ENCODE measurements around the gene CD200R1L.

DNA sequence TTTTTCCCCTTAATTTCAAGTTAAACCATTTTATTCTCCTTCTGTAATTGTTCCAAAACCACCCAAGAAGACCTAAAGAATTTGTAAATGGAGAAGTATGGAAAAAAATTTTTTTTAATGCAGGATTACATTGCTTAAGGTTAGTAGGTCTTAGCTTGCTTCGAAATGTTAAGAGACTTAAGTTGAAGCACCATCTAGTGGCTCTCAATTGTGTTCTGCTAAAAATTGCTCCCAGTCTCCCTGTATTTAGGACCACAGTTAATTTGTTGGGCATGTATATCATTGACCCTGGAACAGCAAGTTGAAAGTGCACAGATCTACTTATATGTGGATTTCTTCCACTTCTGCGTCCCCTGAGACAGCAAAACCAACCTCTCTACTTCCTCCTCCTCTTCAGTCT lies 32.4 kb downstream of the CD200R1L start:
- TF ChIP-seq, protein P1, sequence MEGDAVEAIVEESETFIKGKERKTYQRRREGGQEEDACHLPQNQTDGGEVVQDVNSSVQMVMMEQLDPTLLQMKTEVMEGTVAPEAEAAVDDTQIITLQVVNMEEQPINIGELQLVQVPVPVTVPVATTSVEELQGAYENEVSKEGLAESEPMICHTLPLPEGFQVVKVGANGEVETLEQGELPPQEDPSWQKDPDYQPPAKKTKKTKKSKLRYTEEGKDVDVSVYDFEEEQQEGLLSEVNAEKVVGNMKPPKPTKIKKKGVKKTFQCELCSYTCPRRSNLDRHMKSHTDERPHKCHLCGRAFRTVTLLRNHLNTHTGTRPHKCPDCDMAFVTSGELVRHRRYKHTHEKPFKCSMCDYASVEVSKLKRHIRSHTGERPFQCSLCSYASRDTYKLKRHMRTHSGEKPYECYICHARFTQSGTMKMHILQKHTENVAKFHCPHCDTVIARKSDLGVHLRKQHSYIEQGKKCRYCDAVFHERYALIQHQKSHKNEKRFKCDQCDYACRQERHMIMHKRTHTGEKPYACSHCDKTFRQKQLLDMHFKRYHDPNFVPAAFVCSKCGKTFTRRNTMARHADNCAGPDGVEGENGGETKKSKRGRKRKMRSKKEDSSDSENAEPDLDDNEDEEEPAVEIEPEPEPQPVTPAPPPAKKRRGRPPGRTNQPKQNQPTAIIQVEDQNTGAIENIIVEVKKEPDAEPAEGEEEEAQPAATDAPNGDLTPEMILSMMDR (IDR thresholded peaks at IDR 0.05; ENCODE audit: low read length): peak; percentile 35; the same call in 1 of the 2 replicates
- no peak for TF ChIP-seq EZH2 (IDR thresholded peaks at IDR 0.05; ENCODE audit: borderline replicate concordance, low read length)

Data from OCI-LY1 (cell line).